Osteocyte (in vitro differentiated cells): ENCODE results near the gene SPTB. TPM values are rescaled to one million over a fixed set of nuclear protein-coding genes. Genes with fewer than 3 reads are reported as not detected.

ENCODE experiments used
- DNase-seq: peaks from one replicate; pipeline ENCODE4 v3.0.0; 2021; ENCODE audit warnings: mixed read lengths; ENCODE audit not compliant: unreplicated experiment; ENCODE audit errors: extremely low spot score
- H3K27ac Mint-ChIP-seq: one replicate; pipeline ENCODE4 v1.8.0; 2021; ENCODE audit warnings: mild to moderate bottlenecking, mixed read lengths; ENCODE audit not compliant: unreplicated experiment
- H3K27me3 Mint-ChIP-seq: one replicate; pipeline ENCODE4 v1.8.0; 2021; ENCODE audit warnings: mixed read lengths; ENCODE audit not compliant: unreplicated experiment
- H3K36me3 Mint-ChIP-seq: one replicate; pipeline ENCODE4 v1.8.0; 2021; ENCODE audit warnings: mixed read lengths; ENCODE audit not compliant: unreplicated experiment
- H3K4me1 Mint-ChIP-seq: one replicate; pipeline ENCODE4 v1.8.0; 2021; ENCODE audit warnings: mixed read lengths; ENCODE audit not compliant: unreplicated experiment
- H3K4me3 Mint-ChIP-seq: one replicate; pipeline ENCODE4 v1.8.0; 2021; ENCODE audit warnings: mild to moderate bottlenecking, moderate library complexity, mixed read lengths; ENCODE audit not compliant: unreplicated experiment
- H3K9me3 Mint-ChIP-seq: one replicate; pipeline ENCODE4 v1.8.0; 2021; ENCODE audit warnings: mixed read lengths; ENCODE audit not compliant: unreplicated experiment
- CTCF ChIP-seq: fragments of 200-600 bp; sonication (generic); IDR thresholded peaks from 2 replicates; pipeline ENCODE4 v1.5.0; 2021; ENCODE audit warnings: antibody characterized with exemption, mild to moderate bottlenecking, moderate library complexity
- total RNA-seq: library from RNA; stranded (reverse); gene quantifications from 2 replicates; pipeline ENCODE4 v1.2.1, GENCODE V29; 2021

Gene SPTB
- total RNA-seq, 1 donor from 2014 or later: 0.35 TPM

- H3K4me3 Mint-ChIP-seq: no peak overlapping the region
- peaks cover 3% of the 10 kb centered on the region for H3K4me1 Mint-ChIP-seq
- no peak for DNase-seq
- H3K27ac Mint-ChIP-seq: no peak overlapping the region
- H3K27me3 Mint-ChIP-seq: no peaks in the 10 kb centered on the region
- H3K9me3 Mint-ChIP-seq: no peaks in the 10 kb centered on the region
- H3K36me3 Mint-ChIP-seq: no peaks in the 10 kb centered on the region
- no peak for TF ChIP-seq CTCF
Observed at GRCh38 chr14:64790478-64790877, 89.2 kb downstream of the SPTB start.

- H3K4me1 Mint-ChIP-seq: peaks cover 3% of the 10 kb centered on the region
- H3K36me3 Mint-ChIP-seq: no peaks in the 10 kb centered on the region
- no peak for DNase-seq
- no peaks in the 10 kb centered on the region for H3K27me3 Mint-ChIP-seq
- no peak overlapping the region for H3K4me3 Mint-ChIP-seq
- no peak overlapping the region for H3K27ac Mint-ChIP-seq
- no peak for TF ChIP-seq CTCF
- H3K9me3 Mint-ChIP-seq: no peaks in the 10 kb centered on the region
Observed at GRCh38 chr14:64789696-64790095, 90.0 kb downstream of the SPTB start.

DNA sequence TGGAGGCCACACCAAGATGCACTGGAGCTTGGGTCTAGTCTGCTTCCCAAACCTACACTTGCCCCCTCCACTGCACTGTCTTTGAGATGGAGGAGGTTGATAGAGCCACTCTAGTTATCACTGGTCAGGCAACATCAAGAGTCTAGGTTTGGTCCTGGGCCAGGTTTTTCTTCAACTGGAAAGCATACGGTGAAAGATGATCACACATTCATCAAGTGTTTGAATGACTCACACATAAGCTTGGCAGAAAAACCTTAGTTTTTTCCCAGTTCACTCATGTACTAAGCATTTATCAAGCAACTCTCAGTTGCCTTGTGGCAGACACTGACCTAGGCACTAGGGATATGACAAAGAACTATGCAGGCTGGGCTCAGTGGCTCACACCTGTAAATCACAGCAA, 91.0 kb downstream of the SPTB start:
- Mint-ChIP-seq H3K9me3 (no peaks in the 10 kb centered on the region), H3K27me3 (no peaks in the 10 kb centered on the region), H3K4me1 (peaks cover 3% of the 10 kb centered on the region), H3K27ac (no peak overlapping the region), H3K4me3 (no peak overlapping the region), H3K36me3 (no peaks in the 10 kb centered on the region)
- DNase-seq: no peak
- no peak for TF ChIP-seq CTCF

DNA sequence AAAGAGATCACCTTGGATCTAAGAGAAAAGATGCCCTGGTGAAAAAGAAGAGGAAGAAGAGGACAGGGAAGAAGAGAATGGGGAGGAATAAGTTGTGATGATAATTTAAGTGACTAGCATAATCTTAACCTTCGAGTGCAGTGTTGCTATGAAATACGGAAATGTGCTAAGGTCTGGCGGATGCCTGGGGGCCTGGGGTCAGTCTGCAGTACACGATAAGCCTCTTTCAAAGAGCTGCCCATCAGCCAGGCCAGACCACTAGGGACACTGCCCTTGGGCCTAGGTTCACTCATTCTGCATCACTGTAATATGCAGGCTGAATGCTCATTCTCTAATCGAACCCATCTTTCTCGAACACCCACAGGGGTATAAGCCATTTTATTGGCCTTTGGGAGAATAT, 92.1 kb downstream of the SPTB start:
- no peak for TF ChIP-seq CTCF
- H3K9me3 Mint-ChIP-seq: no peaks in the 10 kb centered on the region
- H3K4me3 Mint-ChIP-seq: no peak overlapping the region
- H3K36me3 Mint-ChIP-seq: no peaks in the 10 kb centered on the region
- DNase-seq: no peak
- H3K27me3 Mint-ChIP-seq: no peaks in the 10 kb centered on the region
- H3K27ac Mint-ChIP-seq: no peak overlapping the region
- H3K4me1 Mint-ChIP-seq: peaks cover 3% of the 10 kb centered on the region

DNA sequence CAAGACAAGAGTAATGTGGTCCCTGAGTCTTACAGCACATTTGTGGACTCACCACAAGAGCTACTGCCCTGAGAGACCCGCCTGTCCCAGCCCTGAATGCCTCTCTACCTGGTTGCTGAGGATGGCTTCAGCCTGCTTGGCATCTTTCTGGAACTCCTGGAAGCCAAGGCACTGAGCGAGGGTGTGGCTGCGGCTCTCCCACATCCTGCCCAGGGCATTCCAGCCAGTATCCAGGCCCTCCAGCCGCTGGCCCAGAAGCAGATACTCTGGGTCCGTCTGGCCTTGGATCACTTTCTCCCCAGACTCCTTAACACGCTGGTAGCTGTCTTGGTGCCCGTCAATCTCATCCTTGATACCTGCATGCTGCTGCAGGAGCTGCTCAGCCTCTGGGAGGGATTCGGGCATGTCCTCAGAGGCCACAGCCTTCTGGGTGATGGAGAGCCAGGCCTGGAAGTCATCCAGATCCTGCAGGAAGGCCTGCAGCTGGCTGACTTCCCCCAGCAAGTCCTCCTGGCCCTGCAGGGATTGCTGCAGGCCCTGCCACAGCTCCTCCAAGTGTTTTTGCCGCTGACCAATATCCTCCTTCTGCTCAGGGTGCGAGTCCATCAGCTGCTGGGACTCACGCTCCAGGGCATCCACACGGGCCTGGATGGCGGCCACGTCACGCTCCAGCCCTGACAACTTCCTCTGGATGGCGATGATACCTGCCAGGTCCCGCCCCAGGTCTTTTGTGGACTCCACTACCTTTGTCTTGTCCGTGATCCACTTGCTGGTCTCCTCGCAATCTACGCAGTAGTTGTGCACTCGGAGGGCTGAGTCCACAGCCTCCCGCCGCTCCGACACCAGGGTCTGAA, 93.2 kb downstream of the SPTB start:
- Mint-ChIP-seq H3K9me3 (no peaks in the 10 kb centered on the region), H3K4me1 (peaks cover 3% of the 10 kb centered on the region), H3K27ac (no peak overlapping the region), H3K27me3 (no peaks in the 10 kb centered on the region), H3K4me3 (no peak overlapping the region), H3K36me3 (no peaks in the 10 kb centered on the region)
- TF ChIP-seq CTCF: no peak
- DNase-seq: no peak
